ENCODE measurements around the gene GPR156.
"Not testable (repeated sequence)": the region's sequence is repeated elsewhere in the genome, so short reads cannot be mapped to it uniquely, and the experiment has no call there.

GPR156 gene

GRCh38 chr3:120272286-120272685, 12.7 kb downstream of the GPR156 start:
- no peak for DNase-seq

GRCh38 chr3:120265989-120266388, 19.0 kb downstream of the GPR156 start:
- no peak for DNase-seq

GRCh38 chr3:120264963-120265362, 20.1 kb downstream of the GPR156 start:
- DNase-seq, result no peak

- no peak for DNase-seq
Observed at GRCh38 chr3:120263792-120264191, 21.2 kb downstream of the GPR156 start.

- no peak for DNase-seq
Observed at GRCh38 chr3:120258009-120258408, 27.0 kb downstream of the GPR156 start.

GRCh38 chr3:120245386-120245785, 39.6 kb downstream of the GPR156 start:
- DNase-seq, result no peak

GRCh38 chr3:120244834-120245225, 40.2 kb downstream of the GPR156 start:
- DNase-seq, result no peak

- DNase-seq, result no peak
Observed at GRCh38 chr3:120239644-120240043, 45.4 kb downstream of the GPR156 start.

- no peak for DNase-seq
Observed at GRCh38 chr3:120227710-120228347, 57.2 kb downstream of the GPR156 start.

- no peak for DNase-seq
Observed at GRCh38 chr3:120224237-120224636, 60.8 kb downstream of the GPR156 start.

GRCh38 chr3:120218981-120219380, 66.0 kb downstream of the GPR156 start:
- DNase-seq, result no peak

GRCh38 chr3:120216633-120217032, 68.4 kb downstream of the GPR156 start:
- not testable (repeated sequence) for DNase-seq

- DNase-seq, result no peak
Observed at GRCh38 chr3:120214176-120214575, 70.8 kb downstream of the GPR156 start.

GRCh38 chr3:120212505-120212904, 72.5 kb downstream of the GPR156 start:
- no peak for DNase-seq

GRCh38 chr3:120209425-120209824, 75.6 kb downstream of the GPR156 start:
- DNase-seq, result no peak

- DNase-seq, result no peak
Observed at GRCh38 chr3:120204338-120204737, 80.7 kb downstream of the GPR156 start.

- no peak for DNase-seq
Observed at GRCh38 chr3:120203621-120204020, 81.4 kb downstream of the GPR156 start.

GRCh38 chr3:120203016-120203415, 82.0 kb downstream of the GPR156 start:
- DNase-seq, result no peak

GRCh38 chr3:120202363-120202762, 82.7 kb downstream of the GPR156 start:
- no peak for DNase-seq

GRCh38 chr3:120200493-120201235, 84.4 kb downstream of the GPR156 start:
- DNase-seq, result no peak

GRCh38 chr3:120198305-120198878, 86.6 kb downstream of the GPR156 start:
- DNase-seq, result no peak

- DNase-seq, result no peak
Observed at GRCh38 chr3:120196812-120197211, 88.2 kb downstream of the GPR156 start.

- DNase-seq, result no peak
Observed at GRCh38 chr3:120196333-120196732, 88.7 kb downstream of the GPR156 start.

GRCh38 chr3:120193554-120193953, 91.5 kb downstream of the GPR156 start:
- no peak for DNase-seq
